ENCODE data around the gene NRF1.

Gene NRF1

GRCh38 chr7:129804890-129805719 lies 193.6 kb downstream of the NRF1 start:
- no peak overlapping the region for H3K4me3 ChIP-seq (ENCODE audit: low read depth, low read length)
- TF ChIP-seq CTCF (IDR thresholded peaks at IDR 0.05; ENCODE audit: low read depth, low read length, missing control alignments) = no peak

More at GRCh38 chr7:129804890-129805719, 193.6 kb downstream of the NRF1 start:
- DNase-seq (ENCODE audit: low read depth) = no peak

Measured in GM12864 (cell line).